ENCODE results near the gene MT1E. TPM values are rescaled to one million over a fixed set of nuclear protein-coding genes. Genes with fewer than 3 reads are reported as not detected.

The MT1E gene
- total RNA-seq, 2 donors from 2014 or later = 5.5 TPM; not detected in 1

- Mint-ChIP-seq H3K9me3 (no peaks in the 10 kb centered on the region), H3K27me3 (ENCODE audit: insufficient read depth) (peaks cover 77% of the 10 kb centered on the region), H3K36me3 (ENCODE audit: low read depth) (no peaks in the 10 kb centered on the region), H3K4me3 (no peak overlapping the region), H3K4me1 (no peaks in the 10 kb centered on the region), H3K27ac (no peak overlapping the region)
- DNase-seq = no peak
- Histone ChIP-seq H3K4me3 (ENCODE audit: low read length) (no peak overlapping the region), H3K27ac (ENCODE audit: low read depth, low read length) (no peak overlapping the region), H3K36me3 (ENCODE audit: control insufficient read depth, insufficient read depth, low read length) (no peaks in the 10 kb centered on the region), H3K27me3 (ENCODE audit: control insufficient read depth, insufficient read depth, low read length, poor library complexity, severe bottlenecking) (peaks cover 64% of the 10 kb centered on the region), H3K9ac (ENCODE audit: extremely low read depth, low read length, poor library complexity, severe bottlenecking) (no peak overlapping the region), H3K9me3 (ENCODE audit: control insufficient read depth, low read length) (no peaks in the 10 kb centered on the region), H3K4me1 (ENCODE audit: control insufficient read depth, insufficient read depth, low read length) (no peaks in the 10 kb centered on the region)
- 75 to 93% methylated on average over 3 to 4 of the region's 4 CpGs for WGBS, 2 experiments (ENCODE audit: insufficient coverage in 1 of 2, insufficient read length in 1 of 2)
- no peak for TF ChIP-seq CTCF (conservative IDR thresholded peaks at IDR 0.05)
Observed at GRCh38 chr16:56591377-56592060, 34.1 kb upstream of the MT1E start.

GRCh38 chr16:56593573-56594291 is 31.8 kb upstream of the MT1E start:
- Histone ChIP-seq H3K36me3 (ENCODE audit: control insufficient read depth, insufficient read depth, low read length) (no peaks in the 10 kb centered on the region), H3K9me3 (ENCODE audit: control insufficient read depth, low read length) (no peaks in the 10 kb centered on the region), H3K4me1 (ENCODE audit: control insufficient read depth, insufficient read depth, low read length) (no peaks in the 10 kb centered on the region), H3K4me3 (ENCODE audit: low read length) (no peak overlapping the region), H3K27me3 (ENCODE audit: control insufficient read depth, insufficient read depth, low read length, poor library complexity, severe bottlenecking) (peaks cover 45% of the 10 kb centered on the region), H3K27ac (ENCODE audit: low read depth, low read length) (no peak overlapping the region), H3K9ac (ENCODE audit: extremely low read depth, low read length, poor library complexity, severe bottlenecking) (no peak overlapping the region)
- H3K9me3 Mint-ChIP-seq = no peaks in the 10 kb centered on the region
- H3K36me3 Mint-ChIP-seq (ENCODE audit: low read depth) = no peaks in the 10 kb centered on the region
- no peak overlapping the region for H3K4me3 Mint-ChIP-seq
- H3K27me3 Mint-ChIP-seq (ENCODE audit: insufficient read depth) = peaks cover 67% of the 10 kb centered on the region
- no peak overlapping the region for H3K27ac Mint-ChIP-seq
- no peaks in the 10 kb centered on the region for H3K4me1 Mint-ChIP-seq
- 58 to 94% methylated on average over 2 to 5 of the region's 6 CpGs for WGBS, 2 experiments (ENCODE audit: insufficient coverage in 1 of 2, insufficient read length in 1 of 2)
- no peak for TF ChIP-seq CTCF (conservative IDR thresholded peaks at IDR 0.05)
- no peak for DNase-seq

- peaks cover 62% of the 10 kb centered on the region for H3K27me3 Mint-ChIP-seq (ENCODE audit: insufficient read depth)
- Histone ChIP-seq H3K4me1 (ENCODE audit: control insufficient read depth, insufficient read depth, low read length) (no peaks in the 10 kb centered on the region), H3K9me3 (ENCODE audit: control insufficient read depth, low read length) (no peaks in the 10 kb centered on the region), H3K27me3 (ENCODE audit: control insufficient read depth, insufficient read depth, low read length, poor library complexity, severe bottlenecking) (peaks cover 40% of the 10 kb centered on the region), H3K9ac (ENCODE audit: extremely low read depth, low read length, poor library complexity, severe bottlenecking) (no peak overlapping the region), H3K27ac (ENCODE audit: low read depth, low read length) (no peak overlapping the region), H3K4me3 (ENCODE audit: low read length) (no peak overlapping the region), H3K36me3 (ENCODE audit: control insufficient read depth, insufficient read depth, low read length) (no peaks in the 10 kb centered on the region)
- DNase-seq = no peak
- 91% methylated on average over 3 of the region's 5 CpGs; no CpG with 5 or more reads in 1 of the 2 experiments for WGBS, 2 experiments (ENCODE audit: insufficient coverage in 1 of 2, insufficient read length in 1 of 2)
- no peaks in the 10 kb centered on the region for H3K36me3 Mint-ChIP-seq (ENCODE audit: low read depth)
- no peak for TF ChIP-seq CTCF (conservative IDR thresholded peaks at IDR 0.05)
- H3K4me3 Mint-ChIP-seq = no peak overlapping the region
- H3K9me3 Mint-ChIP-seq = no peaks in the 10 kb centered on the region
- no peak overlapping the region for H3K27ac Mint-ChIP-seq
- H3K4me1 Mint-ChIP-seq = no peaks in the 10 kb centered on the region
Observed at GRCh38 chr16:56594292-56594619, 31.3 kb upstream of the MT1E start.
